Suprapubic skin (tissue), 2 donors: ENCODE data around the gene CMTM7.

ENCODE experiments used
- EP300 ChIP-seq: sonication (generic); formaldehyde crosslinking; IDR thresholded peaks from one replicate; pipeline ENCODE4 v1.6.1; 2017; ENCODE audit warnings: antibody characterized with exemption
- POLR2A ChIP-seq, 2 donors: fragments of 450-650 bp; IDR thresholded peaks; one replicate each; pipeline ENCODE4 v1.6.1; 2017; ENCODE audit warnings: antibody characterized with exemption in 2 of 2, mild to moderate bottlenecking in 2 of 2, moderate library complexity in 2 of 2

DNA sequence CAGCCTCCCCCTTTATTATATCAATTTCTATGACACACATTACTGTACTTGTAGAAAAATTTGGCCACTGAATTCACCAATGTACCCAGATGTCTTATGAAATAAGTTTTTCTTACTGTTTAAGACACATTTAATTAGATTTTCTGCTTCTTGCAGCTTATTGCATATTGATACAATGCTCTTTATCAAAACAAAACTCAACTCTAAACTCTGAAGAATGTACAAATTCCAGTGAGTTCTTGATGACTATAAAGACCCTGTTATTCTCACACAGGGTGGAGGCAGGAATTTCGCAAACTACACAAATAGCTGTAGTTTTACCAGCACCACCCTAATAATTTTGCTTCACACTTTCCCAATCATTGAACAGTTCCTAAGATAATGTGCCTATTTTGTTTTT, 89.0 kb downstream of the CMTM7 start:
- TF ChIP-seq POLR2A (IDR thresholded peaks at IDR 0.05) (no peak), EP300 (no peak)
